ACC112 (cell line): ENCODE measurements around the gene CRYL1.

Experiments used
- H2AFZ ChIP-seq: fragments of 200-600 bp; sonication (generic); one replicate; pipeline ENCODE4 v1.6.0; 2017; ENCODE audit warnings: antibody characterized with exemption, low read length; ENCODE audit not compliant: unreplicated experiment
- H3K27ac ChIP-seq: fragments of 200-600 bp; sonication (generic); 2 replicates; pipeline ENCODE4 v1.5.1; 2014; ENCODE audit warnings: low read depth, mild to moderate bottlenecking, antibody characterized with exemption, low read length, moderate library complexity
- H3K27me3 ChIP-seq: fragments of 200-600 bp; sonication (generic); 2 replicates; pipeline ENCODE4 v1.6.1; 2014; ENCODE audit warnings: mild to moderate bottlenecking, antibody characterized with exemption, low read length, moderate library complexity, mixed read lengths; ENCODE audit not compliant: insufficient read depth
- H3K36me3 ChIP-seq: fragments of 200-600 bp; sonication (generic); 2 replicates; pipeline ENCODE4 v1.6.1; 2016; ENCODE audit warnings: mild to moderate bottlenecking, antibody characterized with exemption, low read length, moderate library complexity, mixed read lengths; ENCODE audit not compliant: insufficient read depth
- H3K4me1 ChIP-seq: fragments of 200-600 bp; sonication (generic); one replicate; pipeline ENCODE4 v1.6.1; 2016; ENCODE audit warnings: low read length, mixed read lengths; ENCODE audit not compliant: insufficient read depth, unreplicated experiment, control insufficient read depth
- H3K4me3 ChIP-seq: fragments of 200-600 bp; sonication (generic); 2 replicates; pipeline ENCODE4 v1.5.1; 2014; ENCODE audit warnings: mild to moderate bottlenecking, low read depth, low read length
- H3K79me2 ChIP-seq: fragments of 200-600 bp; sonication (generic); one replicate; pipeline ENCODE4 v1.6.0; 2016; ENCODE audit warnings: low read length; ENCODE audit not compliant: control insufficient read depth, unreplicated experiment, insufficient read depth

CRYL1 gene

DNA sequence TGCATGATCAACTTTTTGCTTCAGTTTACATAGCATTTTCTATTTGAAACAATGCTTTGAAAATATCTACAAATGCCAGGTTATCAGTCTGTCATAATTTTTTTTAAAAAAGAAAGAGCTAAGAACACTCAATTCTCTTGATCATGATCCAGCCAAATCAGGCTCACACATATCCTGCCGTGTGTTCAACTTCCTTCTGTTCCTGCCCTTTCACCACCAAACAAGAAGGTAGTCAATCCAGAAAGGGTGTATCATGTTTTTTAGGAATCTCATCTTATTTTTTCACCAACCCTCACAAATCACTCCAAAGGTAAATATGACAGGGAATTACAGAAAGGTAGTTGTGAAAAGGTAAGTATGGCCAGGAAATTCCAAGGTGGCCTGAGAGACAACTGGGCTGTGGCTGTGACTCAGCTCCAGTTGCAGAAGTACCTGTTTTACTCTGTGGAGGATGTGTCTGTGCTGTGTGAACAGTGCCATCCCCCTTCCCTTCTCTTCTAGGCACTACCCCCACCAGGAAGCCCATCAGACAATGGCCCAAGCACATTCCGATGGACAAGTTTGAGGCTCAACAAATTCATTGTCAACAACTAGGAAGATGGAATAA, 154.7 kb downstream of the CRYL1 start:
- Histone ChIP-seq H3K4me3 (no peak overlapping the region), H3K79me2 (no peaks in the 10 kb centered on the region), H3K4me1 (no peaks in the 10 kb centered on the region), H3K36me3 (no peaks in the 10 kb centered on the region), H3K27me3 (peaks cover 46% of the 10 kb centered on the region), H3K27ac (no peak overlapping the region), H2AFZ (no peak overlapping the region)

DNA sequence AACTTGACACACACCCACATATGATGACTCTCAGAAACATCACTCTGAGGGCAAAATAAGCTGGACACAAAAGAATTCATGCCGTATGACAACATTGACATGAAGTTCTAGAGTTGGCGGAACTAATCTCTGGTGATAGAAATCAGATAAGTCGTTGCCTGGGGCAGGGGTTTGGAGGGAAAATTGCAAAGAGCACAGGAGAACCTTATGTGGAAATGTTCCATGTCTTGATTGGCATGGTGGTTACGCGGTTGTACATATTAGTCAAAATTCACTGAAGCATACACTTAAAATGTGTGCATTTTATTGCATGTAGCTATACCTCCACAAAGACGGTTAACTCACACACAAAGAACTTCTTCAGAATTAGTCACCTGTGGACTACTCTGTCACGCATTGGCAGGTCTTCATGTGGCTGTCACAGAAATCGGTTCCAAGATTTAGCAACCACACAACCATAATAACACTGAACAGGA, 155.7 kb downstream of the CRYL1 start:
- H3K36me3 ChIP-seq: no peaks in the 10 kb centered on the region
- H3K4me3 ChIP-seq: no peak overlapping the region
- H2AFZ ChIP-seq: no peak overlapping the region
- no peak overlapping the region for H3K27ac ChIP-seq
- no peaks in the 10 kb centered on the region for H3K4me1 ChIP-seq
- H3K79me2 ChIP-seq: no peaks in the 10 kb centered on the region
- peaks cover 46% of the 10 kb centered on the region for H3K27me3 ChIP-seq

GRCh38 chr13:20366056-20366455, 159.6 kb downstream of the CRYL1 start:
- H3K27ac ChIP-seq: no peak overlapping the region
- H3K36me3 ChIP-seq: no peaks in the 10 kb centered on the region
- H3K4me1 ChIP-seq: peaks cover 2% of the 10 kb centered on the region
- H2AFZ ChIP-seq: no peak overlapping the region
- H3K79me2 ChIP-seq: no peaks in the 10 kb centered on the region
- H3K4me3 ChIP-seq: no peak overlapping the region
- H3K27me3 ChIP-seq: peaks cover 20% of the 10 kb centered on the region; the same call in 1 of the 2 replicates

DNA sequence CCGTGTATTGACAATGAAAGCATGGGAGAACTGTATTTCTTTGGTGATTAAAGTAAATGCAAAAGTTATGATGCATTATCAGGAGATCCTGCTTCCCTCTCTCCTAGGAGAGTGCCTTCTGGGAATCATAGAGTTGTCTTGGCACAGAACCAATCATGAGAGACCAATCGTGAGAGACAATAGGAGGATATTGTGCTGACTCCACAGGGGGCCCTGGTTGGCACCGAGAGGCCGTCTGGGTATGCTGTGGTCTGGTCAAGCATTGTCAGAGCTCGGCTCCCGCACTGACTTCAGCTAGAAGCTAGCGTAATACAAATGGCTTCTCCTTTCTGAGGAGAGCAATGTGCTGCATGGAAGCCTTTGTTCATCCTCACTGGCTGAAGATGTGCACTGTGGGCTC, 162.1 kb downstream of the CRYL1 start:
- Histone ChIP-seq H3K36me3 (no peaks in the 10 kb centered on the region), H3K4me3 (no peak overlapping the region), H3K27me3 (peaks cover 3% of the 10 kb centered on the region; the same call in 1 of the 2 replicates), H3K4me1 (peaks cover 15% of the 10 kb centered on the region), H2AFZ (no peak overlapping the region), H3K79me2 (no peaks in the 10 kb centered on the region), H3K27ac (no peak overlapping the region)

DNA sequence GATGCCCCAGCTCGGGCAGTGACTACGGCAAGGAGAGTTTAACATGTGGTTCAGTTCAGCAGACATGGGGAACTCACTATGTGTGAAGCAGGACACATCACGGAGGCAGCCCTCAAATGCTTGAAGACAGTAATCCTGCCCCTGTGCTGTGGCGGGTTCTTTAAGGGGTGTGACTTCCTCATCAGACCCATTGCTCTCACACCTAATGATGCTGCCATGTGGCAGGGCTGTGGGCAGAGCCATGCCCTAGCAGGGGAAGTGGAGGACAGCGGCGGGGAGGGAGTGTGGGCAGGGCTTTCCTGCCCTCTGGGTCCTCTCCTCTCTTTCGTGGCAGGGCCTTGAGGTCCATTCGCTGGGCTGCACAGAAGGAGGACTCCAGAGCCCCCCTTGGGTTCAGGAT, 162.5 kb downstream of the CRYL1 start:
- Histone ChIP-seq H3K27ac (no peak overlapping the region), H3K4me1 (peaks cover 15% of the 10 kb centered on the region), H2AFZ (no peak overlapping the region), H3K4me3 (no peak overlapping the region), H3K27me3 (no peaks in the 10 kb centered on the region), H3K36me3 (no peaks in the 10 kb centered on the region), H3K79me2 (no peaks in the 10 kb centered on the region)

- Histone ChIP-seq H3K27me3 (no peaks in the 10 kb centered on the region), H2AFZ (no peak overlapping the region), H3K4me3 (no peak overlapping the region), H3K36me3 (no peaks in the 10 kb centered on the region), H3K27ac (no peak overlapping the region), H3K79me2 (no peaks in the 10 kb centered on the region), H3K4me1 (peaks cover 15% of the 10 kb centered on the region)
These were observed 163.1 kb downstream of the CRYL1 start for GRCh38 chr13:20362484-20363041.

DNA sequence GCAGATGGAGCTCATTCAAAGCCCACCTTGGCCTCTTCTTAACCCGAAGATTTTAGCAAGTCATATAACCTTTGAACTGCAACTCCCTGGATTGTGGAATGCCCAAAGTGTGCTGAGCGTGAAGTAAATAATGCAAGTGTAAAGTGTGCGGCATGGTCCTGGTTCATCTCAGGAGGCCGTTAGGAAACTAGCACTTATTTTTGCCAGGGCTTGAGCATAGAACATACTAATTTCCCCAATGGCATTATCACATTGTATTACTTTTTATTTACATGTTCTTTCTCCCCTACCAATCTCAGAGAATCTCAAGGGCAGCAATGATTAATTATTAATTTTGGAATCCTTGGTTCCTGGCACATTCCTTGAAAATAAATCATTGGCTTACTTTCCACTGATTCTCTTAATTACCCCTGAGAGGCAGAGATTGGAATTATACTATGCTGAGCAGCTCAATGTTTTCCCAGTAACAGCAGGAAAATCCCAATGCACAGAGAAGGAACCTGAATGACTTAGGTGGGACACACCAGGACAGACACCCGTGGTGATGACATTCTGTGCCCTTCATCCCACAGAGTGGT, 164.7 kb downstream of the CRYL1 start:
- Histone ChIP-seq H3K36me3 (no peaks in the 10 kb centered on the region), H3K27me3 (no peaks in the 10 kb centered on the region), H3K79me2 (no peaks in the 10 kb centered on the region), H2AFZ (no peak overlapping the region), H3K27ac (no peak overlapping the region), H3K4me1 (peaks cover 15% of the 10 kb centered on the region), H3K4me3 (no peak overlapping the region)

- H3K4me3 ChIP-seq: no peak overlapping the region
- peak overlapping the region; percentile 62 for H3K27ac ChIP-seq
- H3K4me1 ChIP-seq: peaks cover 15% of the 10 kb centered on the region
- no peaks in the 10 kb centered on the region for H3K27me3 ChIP-seq
- H3K79me2 ChIP-seq: no peaks in the 10 kb centered on the region
- H3K36me3 ChIP-seq: no peaks in the 10 kb centered on the region
- no peak overlapping the region for H2AFZ ChIP-seq
These were observed 165.6 kb downstream of the CRYL1 start for GRCh38 chr13:20360041-20360491.

- peak overlapping the region; percentile 62 for H3K27ac ChIP-seq
These were observed 166.3 kb downstream of the CRYL1 start for GRCh38 chr13:20359335-20359734.

DNA sequence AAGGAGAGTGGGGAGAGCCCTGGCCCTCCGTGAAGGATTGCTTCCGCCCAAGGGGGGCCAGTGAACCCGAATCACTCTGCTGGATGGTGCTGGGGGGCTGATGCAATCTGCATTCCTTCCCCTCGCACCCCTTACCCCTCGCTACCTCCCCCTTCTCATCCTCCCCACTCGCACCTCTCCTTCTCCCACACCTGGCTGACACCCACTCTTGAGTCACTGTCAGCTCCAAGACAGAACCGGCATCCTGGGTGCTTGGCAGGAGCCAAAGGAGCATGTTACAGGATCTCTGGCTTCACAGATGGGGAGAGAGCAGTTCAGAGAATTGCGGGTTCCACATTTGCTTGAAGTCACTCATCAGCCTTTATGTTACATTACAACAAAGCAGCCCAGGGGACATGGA, 167.6 kb downstream of the CRYL1 start:
- H3K79me2 ChIP-seq: no peaks in the 10 kb centered on the region
- no peak overlapping the region for H2AFZ ChIP-seq
- H3K4me3 ChIP-seq: no peak overlapping the region
- peaks cover 15% of the 10 kb centered on the region for H3K4me1 ChIP-seq
- H3K27me3 ChIP-seq: no peaks in the 10 kb centered on the region
- H3K36me3 ChIP-seq: no peaks in the 10 kb centered on the region
- H3K27ac ChIP-seq: no peak overlapping the region

More at GRCh38 chr13:20359335-20359734, 166.3 kb downstream of the CRYL1 start:
- Histone ChIP-seq H3K79me2 (no peaks in the 10 kb centered on the region), H3K4me3 (no peak overlapping the region), H3K4me1 (peaks cover 15% of the 10 kb centered on the region), H2AFZ (no peak overlapping the region), H3K27me3 (no peaks in the 10 kb centered on the region), H3K36me3 (no peaks in the 10 kb centered on the region)

- no peaks in the 10 kb centered on the region for H3K36me3 ChIP-seq
- no peaks in the 10 kb centered on the region for H3K27me3 ChIP-seq
- H3K27ac ChIP-seq: no peak overlapping the region
- H3K79me2 ChIP-seq: no peaks in the 10 kb centered on the region
- H2AFZ ChIP-seq: no peak overlapping the region
- H3K4me1 ChIP-seq: peaks cover 15% of the 10 kb centered on the region
- H3K4me3 ChIP-seq: no peak overlapping the region
These were observed 169.2 kb downstream of the CRYL1 start for GRCh38 chr13:20356444-20356843.
